B cell (primary cell): ENCODE data around the gene ACTR8. TPM values are rescaled to one million over a fixed set of nuclear protein-coding genes. Genes with fewer than 3 reads are reported as not detected.

Source experiments
- ATAC-seq: fragments of 200-7000 bp; cut with Tn5 transposase; one replicate; pipeline ENCODE4 v1.10.0; 2021; ENCODE audit warnings: low read depth, mild to moderate bottlenecking, moderate number of reproducible peaks, moderate library complexity
- CTCF ChIA-PET: fragments of 350-600 bp; sonication (Branson Sonifier 250); formaldehyde crosslinking; loops from one replicate; lab custom pipeline; 2021; ENCODE audit warnings: antibody characterized with exemption, inconsistent platforms; lab: Charles Lee
- POLR2A ChIA-PET: fragments of 350-600 bp; sonication (Branson Sonifier 250); formaldehyde crosslinking; loops from one replicate; lab custom pipeline; 2021; ENCODE audit warnings: antibody characterized with exemption; lab: Charles Lee
- DNase-seq: peaks from one replicate; pipeline ENCODE4 v3.0.0; 2013
- H2AFZ ChIP-seq: 2 replicates; pipeline ENCODE4 v1.6.1; 2012; ENCODE audit warnings: mild to moderate bottlenecking, low read depth, low read length; ENCODE audit not compliant: insufficient read depth, poor library complexity, severe bottlenecking
- H3K27ac ChIP-seq, 2 donors: 1 replicate in 1 of 2; 2 replicates in 1 of 2; pipeline ENCODE4 v1.5.1; 2012 to 2013; ENCODE audit warnings: low read length in 2 of 2, mild to moderate bottlenecking in 2 of 2, moderate library complexity in 1 of 2
- H3K27me3 ChIP-seq, 4 experiments: fragments of 200-600 bp in 1 of 4; sonication (generic) in 1 of 4; replicated peaks in 1 of 4; 1 replicate in 2 of 4; 2 replicates in 2 of 4; pipeline versions ENCODE4 v1.6.1 to v1.7.0; 2013 to 2016; ENCODE audit warnings: low read length in 3 of 4, mild to moderate bottlenecking in 2 of 4, mixed read lengths in 1 of 4, moderate library complexity in 1 of 4; ENCODE audit not compliant: insufficient read depth in 4 of 4, control insufficient read depth in 3 of 4; ENCODE audit errors: control extremely low read depth in 1 of 4
- H3K36me3 ChIP-seq, 2 experiments: replicated peaks in 1 of 2; 1 replicate in 1 of 2; 2 replicates in 1 of 2; pipeline versions ENCODE4 v1.6.1 to v1.7.1; 2013; ENCODE audit warnings: low read length in 1 of 2; ENCODE audit not compliant: insufficient read depth in 2 of 2, control insufficient read depth in 1 of 2; ENCODE audit errors: control extremely low read depth in 1 of 2, extremely low read depth in 1 of 2
- H3K4me1 ChIP-seq, 2 donors: fragments of 200-600 bp in 1 of 2; sonication (generic) in 1 of 2; 1 replicate in 1 of 2; 2 replicates in 1 of 2; pipeline versions ENCODE4 v1.5.1 to v1.6.1; 2013 to 2017; ENCODE audit warnings: low read length in 2 of 2; ENCODE audit not compliant: control insufficient read depth in 2 of 2, insufficient read depth in 2 of 2
- H3K4me2 ChIP-seq: replicated peaks from 2 replicates; pipeline ENCODE3; 2012; ENCODE audit warnings: mild to moderate bottlenecking, low read depth, low read length; ENCODE audit not compliant: poor library complexity, severe bottlenecking
- H3K4me3 ChIP-seq, 5 experiments: fragments of 200-600 bp in 1 of 5; sonication (generic) in 1 of 5; 1 replicate in 3 of 5; 2 replicates in 2 of 5; pipeline versions ENCODE4 v1.5.1 to v1.7.0; 2011 to 2016; ENCODE audit warnings: low read length in 4 of 5, mild to moderate bottlenecking in 4 of 5, low read depth in 2 of 5, control low read depth in 1 of 5, moderate library complexity in 1 of 5; ENCODE audit not compliant: insufficient read depth in 1 of 5; ENCODE audit errors: control extremely low read depth in 1 of 5, extremely low read depth in 1 of 5
- H3K79me2 ChIP-seq: fragments of 200-600 bp; sonication (generic); one replicate; pipeline ENCODE4 v1.6.0; 2016; ENCODE audit warnings: low read length; ENCODE audit not compliant: control insufficient read depth, insufficient read depth
- H3K9ac ChIP-seq: fragments of 200-600 bp; sonication (generic); 2 replicates; pipeline ENCODE4 v1.6.1; 2017; ENCODE audit warnings: mild to moderate bottlenecking, low read length, moderate library complexity
- H3K9me3 ChIP-seq, 3 donors: one replicate each; pipeline versions ENCODE4 v1.6.1 to v1.7.1; 2013; ENCODE audit warnings: low read length in 2 of 3; ENCODE audit not compliant: control insufficient read depth in 2 of 3, insufficient read depth in 1 of 3; ENCODE audit errors: control extremely low read depth in 1 of 3
- H4K20me1 ChIP-seq: 2 replicates; pipeline ENCODE4 v1.6.0; 2012; ENCODE audit warnings: mild to moderate bottlenecking, low read length; ENCODE audit not compliant: insufficient read depth, control insufficient read depth, poor library complexity, severe bottlenecking
- H3K27ac Mint-ChIP-seq: one replicate; pipeline ENCODE4 v1.8.0; 2021; ENCODE audit warnings: mixed read lengths
- H3K27me3 Mint-ChIP-seq: one replicate; pipeline ENCODE4 v1.8.0; 2021; ENCODE audit warnings: mixed read lengths
- H3K4me1 Mint-ChIP-seq: one replicate; pipeline ENCODE4 v1.8.0; 2021; ENCODE audit warnings: mixed read lengths
- H3K4me3 Mint-ChIP-seq: one replicate; pipeline ENCODE4 v1.8.0; 2021; ENCODE audit warnings: mixed read lengths
- H3K9me3 Mint-ChIP-seq: one replicate; pipeline ENCODE4 v1.8.0; 2022; ENCODE audit warnings: mixed read lengths; ENCODE audit not compliant: insufficient read depth
- EZH2 ChIP-seq: IDR thresholded peaks from 2 replicates; pipeline ENCODE4 v1.6.1; 2012; ENCODE audit warnings: borderline replicate concordance, low read depth, mild to moderate bottlenecking, moderate library complexity, low read length; ENCODE audit not compliant: insufficient read depth, poor library complexity, severe bottlenecking
- WGBS: methylation state at CpG from one replicate; pipeline ENCODE4 v1.1.5; 2013; ENCODE audit warnings: missing lambda C conversion rate; ENCODE audit not compliant: insufficient coverage; 5-methylcytosine and 5-hydroxymethylcytosine counted together
- intact Hi-C: fragments of 100-400 bp; cut with micrococcal nuclease; formaldehyde crosslinking; loops from one replicate; pipeline ENCODE4 v1.10.0; 2022
- polyA plus RNA-seq: library from polyadenylated mRNA; depleted of rRNA; stranded (reverse); fragments of >200 nt; gene quantifications from 2 replicates; pipeline ENCODE4 v1.2.3, GENCODE V29; 2012
- total RNA-seq, 2 donors: library from RNA; stranded (reverse); fragments of 120-200 nt in 1 of 2; gene quantifications; 1 replicate in 1 of 2; 2 replicates in 1 of 2; pipeline versions ENCODE4 v1.2.3 to v1.2.4, GENCODE V29; 2013 to 2022
- TF ChIP-seq, protein P1 (sequence below): fragments of 200-600 bp; IDR thresholded peaks from one replicate; pipeline ENCODE4 v1.8.0; 2022; ENCODE audit warnings: antibody characterized with exemption, mild to moderate bottlenecking

Gene ACTR8
- total and polyA plus RNA-seq, 2 donors (not counting 1 experiment from before 2014, with no cell fraction given): 10.8 to 42.0 TPM

DNA sequence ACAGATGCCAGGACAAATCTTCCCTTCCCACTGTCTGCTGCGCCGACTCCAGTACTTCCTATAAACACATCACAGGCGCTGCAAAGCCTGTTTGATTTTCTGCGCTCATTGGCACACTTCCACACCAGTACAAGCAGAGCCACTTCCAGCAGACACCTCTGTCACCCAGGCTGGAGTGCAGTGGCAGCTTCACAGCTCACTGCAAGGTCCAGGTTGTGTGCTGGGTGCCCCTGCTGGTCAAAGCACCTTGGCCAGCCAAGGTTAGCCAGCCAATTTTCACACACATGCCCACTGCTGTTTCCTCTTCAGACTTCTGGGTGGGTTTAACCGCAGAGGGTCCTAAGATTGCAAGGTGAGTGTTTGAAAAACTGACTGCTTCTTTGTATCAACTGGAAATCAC is 40.7 kb downstream of the ACTR8 start:
- peaks cover 0 to 33% (median 9%) of the 10 kb centered on the region in 4 experiments for H3K27me3 ChIP-seq
- H3K27me3 Mint-ChIP-seq: peaks cover 25% of the 10 kb centered on the region
- H3K9me3 ChIP-seq: peaks cover 0 to 8% (median 0%) of the 10 kb centered on the region in 3 donors
- no peak overlapping the region for H3K9ac ChIP-seq
- H4K20me1 ChIP-seq: no peaks in the 10 kb centered on the region
- H3K27ac Mint-ChIP-seq: no peak overlapping the region
- POLR2A ChIA-PET: no interaction called here
- H3K4me2 ChIP-seq: no peak overlapping the region
- intact Hi-C loops: no loop called here
- H3K4me1 ChIP-seq: peaks cover 8 to 17% of the 10 kb centered on the region in 2 donors
- H3K4me1 Mint-ChIP-seq: peaks cover 22% of the 10 kb centered on the region
- no peak overlapping the region for H2AFZ ChIP-seq
- H3K27ac ChIP-seq: no peak overlapping the region
- TF ChIP-seq, protein P1, sequence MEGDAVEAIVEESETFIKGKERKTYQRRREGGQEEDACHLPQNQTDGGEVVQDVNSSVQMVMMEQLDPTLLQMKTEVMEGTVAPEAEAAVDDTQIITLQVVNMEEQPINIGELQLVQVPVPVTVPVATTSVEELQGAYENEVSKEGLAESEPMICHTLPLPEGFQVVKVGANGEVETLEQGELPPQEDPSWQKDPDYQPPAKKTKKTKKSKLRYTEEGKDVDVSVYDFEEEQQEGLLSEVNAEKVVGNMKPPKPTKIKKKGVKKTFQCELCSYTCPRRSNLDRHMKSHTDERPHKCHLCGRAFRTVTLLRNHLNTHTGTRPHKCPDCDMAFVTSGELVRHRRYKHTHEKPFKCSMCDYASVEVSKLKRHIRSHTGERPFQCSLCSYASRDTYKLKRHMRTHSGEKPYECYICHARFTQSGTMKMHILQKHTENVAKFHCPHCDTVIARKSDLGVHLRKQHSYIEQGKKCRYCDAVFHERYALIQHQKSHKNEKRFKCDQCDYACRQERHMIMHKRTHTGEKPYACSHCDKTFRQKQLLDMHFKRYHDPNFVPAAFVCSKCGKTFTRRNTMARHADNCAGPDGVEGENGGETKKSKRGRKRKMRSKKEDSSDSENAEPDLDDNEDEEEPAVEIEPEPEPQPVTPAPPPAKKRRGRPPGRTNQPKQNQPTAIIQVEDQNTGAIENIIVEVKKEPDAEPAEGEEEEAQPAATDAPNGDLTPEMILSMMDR: no peak
- no peak for TF ChIP-seq EZH2
- H3K36me3 ChIP-seq: no peaks in the 10 kb centered on the region
- DNase-seq (no peak), ATAC-seq (no peak)
- no peaks in the 10 kb centered on the region for H3K9me3 Mint-ChIP-seq
- CTCF ChIA-PET: no interaction called here
- WGBS: 87% methylated on average over 4 of the region's 5 CpGs
- H3K79me2 ChIP-seq: no peaks in the 10 kb centered on the region
- H3K4me3 Mint-ChIP-seq: no peak overlapping the region
- H3K4me3 ChIP-seq: no peak overlapping the region

DNA sequence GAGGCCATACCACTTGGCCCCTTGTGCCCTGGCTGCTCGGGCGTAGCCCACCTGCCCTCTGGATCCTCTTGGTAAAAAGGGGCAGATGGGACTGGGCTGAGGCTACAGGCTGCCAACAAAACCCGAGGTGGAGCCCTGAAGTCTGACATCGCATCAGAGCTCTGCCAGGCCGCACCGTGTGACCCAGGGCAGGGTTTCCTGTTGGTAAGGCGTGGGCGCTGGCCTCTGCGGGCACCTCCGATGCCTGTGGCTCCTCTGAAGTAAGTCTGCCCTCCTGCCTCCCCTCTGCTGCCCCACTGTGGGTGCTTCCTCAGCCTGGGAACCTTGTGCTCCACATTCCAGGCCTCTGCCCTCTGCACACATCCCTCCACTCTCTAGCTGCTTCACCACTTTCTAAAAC is 44.6 kb downstream of the ACTR8 start:
- Histone ChIP-seq H3K4me2 (no peak overlapping the region), H3K79me2 (no peaks in the 10 kb centered on the region), H2AFZ (no peak overlapping the region), H3K27me3 (peaks cover 0 to 3% (median 0%) of the 10 kb centered on the region in 4 experiments), H3K9me3 (no peaks in the 10 kb centered on the region), H4K20me1 (no peaks in the 10 kb centered on the region), H3K36me3 (no peaks in the 10 kb centered on the region), H3K4me1 (no peaks in the 10 kb centered on the region), H3K27ac (no peak overlapping the region), H3K4me3 (no peak overlapping the region), H3K9ac (no peak overlapping the region)
- Mint-ChIP-seq H3K4me3 (no peak overlapping the region), H3K27me3 (peaks cover 5% of the 10 kb centered on the region), H3K4me1 (no peaks in the 10 kb centered on the region), H3K9me3 (no peaks in the 10 kb centered on the region), H3K27ac (no peak overlapping the region)
- ATAC-seq: no peak
- TF ChIP-seq, protein P1: no peak
- no peak for TF ChIP-seq EZH2
- intact Hi-C loops: no loop called here
- ChIA-PET POLR2A (no interaction called here), CTCF (interaction anchor here (1.2 kb wide), 1 partner anchor 8 kb away, joined by 3 read pairs; no protein-coding TSS in a partner anchor)
- WGBS: 87% methylated on average over 10 of the region's 10 CpGs
- no peak for DNase-seq
